ENCODE data around the gene FLOT2.
"Not testable (repeated sequence)": the region's sequence is repeated elsewhere in the genome, so short reads cannot be mapped to it uniquely, and the experiment has no call there.

FLOT2 gene

GRCh38 chr17:28895794-28896447 is 1.6 kb downstream of the FLOT2 start:
- DNase-seq = no peak

- DNase-seq = peak; percentile 54
Observed at GRCh38 chr17:28893248-28894183, 4.0 kb downstream of the FLOT2 start.

GRCh38 chr17:28892024-28892423 is 5.5 kb downstream of the FLOT2 start:
- DNase-seq = no peak

GRCh38 chr17:28891201-28891600 is 6.3 kb downstream of the FLOT2 start:
- no peak for DNase-seq

DNA sequence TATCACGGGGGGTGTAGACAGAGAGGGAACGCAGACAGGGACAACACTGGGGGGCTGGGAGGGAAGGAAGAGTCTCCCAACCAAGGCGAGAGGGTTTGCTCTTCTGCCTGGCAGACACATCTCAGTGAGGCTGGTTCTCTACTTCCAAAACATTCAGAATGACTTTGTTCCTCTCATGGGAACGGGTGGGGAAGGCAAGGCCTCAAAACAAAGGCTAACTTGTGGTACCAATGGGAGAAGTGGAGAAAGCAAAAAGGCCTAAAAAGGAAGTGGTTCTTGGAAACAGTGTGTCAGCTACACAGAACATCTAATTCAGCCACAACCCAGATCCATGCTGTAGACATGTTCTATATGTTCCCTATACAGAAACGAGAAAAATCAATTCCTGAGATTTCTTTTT is 7.5 kb downstream of the FLOT2 start:
- DNase-seq = no peak

DNA sequence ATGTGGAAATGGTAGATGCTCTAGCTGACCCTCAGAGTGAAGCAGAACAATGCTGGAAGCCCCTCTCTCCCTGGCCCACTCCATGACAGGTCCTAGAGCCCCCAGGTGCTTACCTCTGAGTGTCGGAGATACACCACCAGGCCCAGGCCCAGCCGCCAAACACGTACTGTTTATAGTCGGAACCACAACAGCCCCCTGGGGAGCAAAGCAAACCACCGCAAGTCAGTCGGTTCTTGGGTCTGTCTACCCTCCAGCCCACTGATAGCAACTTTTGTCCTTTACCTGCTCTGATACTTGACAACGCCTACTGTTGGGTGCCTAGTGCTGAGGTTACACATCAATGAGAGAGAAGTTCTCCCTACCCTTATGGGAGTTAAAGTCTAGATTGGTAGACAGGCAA is 8.7 kb downstream of the FLOT2 start:
- DNase-seq = no peak

GRCh38 chr17:28887871-28888471 is 9.6 kb downstream of the FLOT2 start:
- DNase-seq = no peak

DNA sequence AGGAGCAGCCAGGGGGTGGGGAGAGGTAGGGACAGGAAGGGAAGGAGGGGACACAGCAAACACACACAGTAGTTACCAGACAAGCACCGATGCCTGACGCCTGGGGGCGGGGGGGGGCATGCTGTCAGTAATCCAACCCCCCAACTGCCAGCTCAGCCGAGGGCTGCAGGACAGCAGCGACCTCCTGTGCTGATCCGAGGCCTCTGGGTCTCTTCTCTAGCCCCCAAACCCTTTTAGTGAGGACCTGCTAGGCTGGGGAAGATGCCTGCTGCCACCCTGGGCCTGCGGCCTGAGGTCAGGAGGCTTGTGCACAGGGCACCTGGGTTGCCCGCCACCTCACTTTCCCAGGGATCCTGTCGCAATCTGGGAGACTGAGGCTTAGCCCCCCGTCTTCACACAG is 11.6 kb downstream of the FLOT2 start:
- DNase-seq = no peak

- DNase-seq = no peak
Observed at GRCh38 chr17:28885363-28885762, 12.2 kb downstream of the FLOT2 start.

DNA sequence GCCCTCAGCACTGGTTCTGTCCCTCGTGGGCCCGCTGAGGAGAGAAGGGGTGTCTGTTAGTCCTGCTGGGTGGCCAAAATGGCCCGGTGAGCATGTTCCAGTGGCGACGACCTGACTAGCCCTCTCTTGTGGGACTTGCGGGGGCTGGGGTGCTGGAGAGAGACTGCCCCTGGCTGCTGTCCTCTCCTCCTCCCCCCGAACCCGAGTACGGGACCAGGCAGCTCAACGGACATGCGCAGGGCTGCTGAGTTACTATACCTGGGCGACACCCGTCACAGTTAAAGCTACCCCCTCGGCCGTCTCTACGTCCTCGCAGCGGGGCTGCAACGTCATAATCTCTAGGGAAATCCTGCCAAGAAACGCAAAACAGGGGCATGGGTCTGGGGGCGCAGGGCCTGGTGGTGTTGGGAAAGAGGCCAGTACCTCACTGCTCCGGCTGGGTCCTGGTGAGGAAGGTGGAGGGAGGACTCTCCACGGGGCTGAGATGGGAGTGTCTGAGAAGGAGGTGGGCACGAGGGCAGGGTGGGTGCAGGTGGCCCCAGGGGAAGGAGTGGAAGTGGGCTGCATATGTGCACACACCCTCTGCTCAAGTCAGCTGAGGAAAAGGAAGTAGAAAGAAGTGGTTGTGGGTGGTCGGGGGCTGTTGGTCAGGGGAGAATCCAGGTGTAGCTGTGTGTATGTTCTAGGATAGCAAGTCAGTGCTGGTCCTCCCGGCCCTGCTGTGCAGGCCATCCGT is 13.4 kb downstream of the FLOT2 start:
- no peak for DNase-seq

GRCh38 chr17:28882154-28882895 is 15.2 kb downstream of the FLOT2 start:
- no peak for DNase-seq

- DNase-seq = no peak
Observed at GRCh38 chr17:28881533-28882056, 15.9 kb downstream of the FLOT2 start.

DNA sequence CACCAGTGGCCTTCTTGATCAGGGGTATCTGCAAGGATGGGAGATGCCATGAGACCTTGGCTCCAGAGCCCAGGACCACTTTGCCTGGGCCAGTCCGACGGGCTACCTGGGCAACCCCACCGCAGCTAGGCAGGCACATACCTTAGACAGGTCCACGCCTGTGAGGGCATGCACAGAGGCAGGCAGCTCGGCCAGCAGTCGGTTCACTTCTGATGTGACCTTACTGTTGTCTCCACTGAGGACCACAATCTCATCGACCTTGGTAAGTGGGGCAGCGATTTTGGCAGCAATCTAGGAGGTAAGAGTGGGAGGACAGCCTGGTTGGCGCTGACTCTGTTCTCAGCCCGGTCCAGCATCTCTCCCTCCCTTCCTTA is 17.0 kb downstream of the FLOT2 start:
- no peak for DNase-seq

DNA sequence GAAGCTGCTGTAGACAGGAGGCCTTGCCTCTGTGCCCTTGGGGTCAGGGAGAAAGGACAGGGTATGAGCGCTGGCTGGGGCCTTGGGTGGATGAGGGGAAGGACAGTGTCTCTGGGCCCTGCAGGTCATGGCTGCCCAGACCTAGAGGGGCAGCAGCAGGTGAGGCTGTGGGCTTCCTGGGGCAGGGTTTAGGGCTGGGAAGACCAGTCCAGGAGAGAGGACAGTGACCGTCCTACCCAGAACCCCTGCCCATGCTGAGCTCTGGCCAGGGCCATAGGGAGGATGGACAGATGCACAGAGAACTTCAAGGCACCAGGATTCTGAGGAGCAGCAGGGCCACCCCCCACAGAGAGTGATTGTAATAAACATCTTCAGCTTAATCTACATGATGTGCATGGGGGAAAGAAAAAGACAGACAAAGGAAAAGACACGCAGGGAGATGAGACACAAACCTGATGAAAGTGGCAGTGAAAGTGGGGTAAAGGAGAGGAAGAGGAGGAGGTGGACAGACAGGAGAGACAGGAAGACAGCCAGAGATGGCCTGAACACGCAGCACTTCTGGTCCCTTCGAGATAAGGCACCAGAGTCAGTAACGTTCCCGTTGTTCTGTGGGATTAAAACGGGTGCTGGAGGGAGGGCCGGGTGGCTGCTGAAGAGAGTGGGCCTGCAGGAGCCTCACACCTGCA is 17.5 kb downstream of the FLOT2 start:
- no peak for DNase-seq

- peak; percentile 38 for DNase-seq
Observed at GRCh38 chr17:28878981-28879380, 18.6 kb downstream of the FLOT2 start.

- no peak for DNase-seq
Observed at GRCh38 chr17:28878158-28878910, 19.2 kb downstream of the FLOT2 start.

- not testable (repeated sequence) for DNase-seq
Observed at GRCh38 chr17:28877150-28877711, 20.3 kb downstream of the FLOT2 start.

DNA sequence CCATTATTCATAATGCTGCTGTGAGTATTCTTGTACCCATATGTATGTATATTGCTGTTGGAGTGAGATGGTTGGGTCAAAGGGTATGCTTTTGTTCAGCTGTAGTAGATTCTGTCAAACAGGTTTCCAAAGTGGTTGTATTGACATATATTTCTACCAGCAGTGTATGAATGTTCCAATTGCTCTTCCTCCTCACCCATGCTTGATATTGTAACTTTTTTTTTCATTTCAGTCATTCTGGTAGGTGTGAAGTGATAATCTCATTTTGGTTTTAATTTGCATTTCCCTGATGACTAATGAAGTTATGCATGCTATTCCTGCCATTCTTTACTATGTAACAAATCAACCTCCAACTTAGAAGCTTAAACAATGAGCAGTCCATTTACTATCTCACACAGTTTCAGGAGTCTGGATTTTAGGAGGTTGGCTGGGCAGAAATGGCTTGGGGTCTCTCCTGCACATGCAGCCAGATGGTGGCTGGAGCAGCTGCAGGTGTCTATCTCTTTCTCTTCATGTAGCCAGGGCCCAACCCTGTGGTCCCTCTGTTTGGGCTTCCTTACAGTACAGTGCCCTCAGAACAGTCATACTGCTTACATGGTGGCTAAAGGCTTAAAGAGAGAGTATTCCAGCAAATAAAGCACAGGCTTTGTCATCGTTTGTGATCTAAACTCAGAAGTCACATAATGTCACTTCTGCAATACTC is 21.5 kb downstream of the FLOT2 start:
- DNase-seq = no peak

- DNase-seq = no peak
Observed at GRCh38 chr17:28874750-28875149, 22.8 kb downstream of the FLOT2 start.

- DNase-seq = no peak
Observed at GRCh38 chr17:28873839-28874238, 23.7 kb downstream of the FLOT2 start.

Data from stimulated activated CD8-positive, alpha-beta memory T cell treated with anti-CD3 and anti-CD28 coated beads, Interleukin-4, amount 100 ng/mL, for 48 hours (primary cell).